ENCODE data around the gene C6orf136. TPM values are rescaled to one million over a fixed set of nuclear protein-coding genes. Genes with fewer than 3 reads are reported as not detected.
A peak's percentile ranks its signal among the peaks of the same experiment; 100 is the strongest.

Gene C6orf136
- total RNA-seq, 1 experiment from 2014 or later = 25.4 TPM

- H3K9me3 ChIP-seq = no peaks in the 10 kb centered on the region
- TF ChIP-seq CTCF (IDR thresholded peaks at IDR 0.05; ENCODE audit: insufficient read depth in 1 of 2, low read depth in 1 of 2, low read length in 1 of 2, severe bottlenecking in 1 of 2, unreplicated experiment in 1 of 2) = no peak
- no peaks in the 10 kb centered on the region for H3K4me1 ChIP-seq
- ChIA-PET POLR2A (interaction anchor here (0.6 kb wide), 2 partner anchors 39 to 106 kb away, joined by 4 to 6 read pairs; no protein-coding TSS in a partner anchor), CTCF (interaction anchor here (0.6 to 1.2 kb wide), 2 partner anchors 58 to 132 kb away, joined by 4 read pairs; no protein-coding TSS in a partner anchor)
- H3K4me3 ChIP-seq (ENCODE audit: low read depth, low read length) = no peak overlapping the region
- Mint-ChIP-seq H3K27ac (ENCODE audit: unreplicated experiment) (no peak overlapping the region), H3K9me3 (ENCODE audit: unreplicated experiment) (no peaks in the 10 kb centered on the region), H3K4me1 (ENCODE audit: low read depth, unreplicated experiment) (no peaks in the 10 kb centered on the region), H3K4me3 (ENCODE audit: unreplicated experiment) (no peak overlapping the region), H3K36me3 (ENCODE audit: insufficient read depth, unreplicated experiment) (peaks cover 94% of the 10 kb centered on the region), H3K27me3 (ENCODE audit: insufficient read depth, unreplicated experiment) (no peaks in the 10 kb centered on the region)
- intact Hi-C loops (cut with micrococcal nuclease; ENCODE audit: unreplicated experiment) = loop anchor here (5.0 kb wide), 1 partner anchor 42 kb away; the partner anchor contains the start of genes GNL1 and PRR3
- BruUV-seq (replicated peaks) = no TSS peak
- peaks cover 5% of the 10 kb centered on the region for H3K36me3 ChIP-seq (ENCODE audit: control insufficient read depth, insufficient read depth, low read length)
- no peaks in the 10 kb centered on the region for H3K27me3 ChIP-seq (replicated peaks; ENCODE audit: control insufficient read depth, insufficient read depth, low read length)
- no peak for DNase-seq
Measured at GRCh38 chr6:30598912-30599624, 47.9 kb upstream of the C6orf136 start.

- H3K27me3 ChIP-seq (replicated peaks; ENCODE audit: control insufficient read depth, insufficient read depth, low read length) = no peaks in the 10 kb centered on the region
- intact Hi-C loops (cut with micrococcal nuclease; ENCODE audit: unreplicated experiment) = loop anchor here (5.0 kb wide), 1 partner anchor 42 kb away; the partner anchor contains the start of genes GNL1 and PRR3
- H3K4me3 ChIP-seq (ENCODE audit: low read depth, low read length) = no peak overlapping the region
- BruUV-seq (replicated peaks) = no TSS peak
- H3K36me3 ChIP-seq (ENCODE audit: control insufficient read depth, insufficient read depth, low read length) = peaks cover 9% of the 10 kb centered on the region
- Mint-ChIP-seq H3K4me1 (ENCODE audit: low read depth, unreplicated experiment) (no peaks in the 10 kb centered on the region), H3K27ac (ENCODE audit: unreplicated experiment) (peak overlapping the region; percentile 53), H3K4me3 (ENCODE audit: unreplicated experiment) (no peak overlapping the region), H3K27me3 (ENCODE audit: insufficient read depth, unreplicated experiment) (no peaks in the 10 kb centered on the region), H3K9me3 (ENCODE audit: unreplicated experiment) (no peaks in the 10 kb centered on the region), H3K36me3 (ENCODE audit: insufficient read depth, unreplicated experiment) (peaks cover 94% of the 10 kb centered on the region)
- no peaks in the 10 kb centered on the region for H3K4me1 ChIP-seq
- CTCF ChIA-PET = interaction anchor here (0.6 kb wide), 1 partner anchor 133 kb away, joined by 4 read pairs; no protein-coding TSS in a partner anchor
- POLR2A ChIA-PET = interaction anchor here (0.6 to 1.6 kb wide), 2 partner anchors 13 to 38 kb away, joined by 4 read pairs; no protein-coding TSS in a partner anchor
- no peak for TF ChIP-seq CTCF (IDR thresholded peaks at IDR 0.05; ENCODE audit: insufficient read depth in 1 of 2, low read depth in 1 of 2, low read length in 1 of 2, severe bottlenecking in 1 of 2, unreplicated experiment in 1 of 2)
- H3K9me3 ChIP-seq = no peaks in the 10 kb centered on the region
- no peak for DNase-seq
Measured at GRCh38 chr6:30599625-30600324, 47.2 kb upstream of the C6orf136 start.

GRCh38 chr6:30600451-30600961 lies 46.4 kb upstream of the C6orf136 start:
- peaks cover 94% of the 10 kb centered on the region for H3K36me3 Mint-ChIP-seq (ENCODE audit: insufficient read depth, unreplicated experiment)
- H3K36me3 ChIP-seq (ENCODE audit: control insufficient read depth, insufficient read depth, low read length) = peaks cover 11% of the 10 kb centered on the region
- H3K9me3 Mint-ChIP-seq (ENCODE audit: unreplicated experiment) = no peaks in the 10 kb centered on the region
- H3K4me3 Mint-ChIP-seq (ENCODE audit: unreplicated experiment) = no peak overlapping the region
- peak overlapping the region; percentile 53 for H3K27ac Mint-ChIP-seq (ENCODE audit: unreplicated experiment)
- no peaks in the 10 kb centered on the region for H3K27me3 Mint-ChIP-seq (ENCODE audit: insufficient read depth, unreplicated experiment)
- H3K4me3 ChIP-seq (ENCODE audit: low read depth, low read length) = no peak overlapping the region
- H3K4me1 Mint-ChIP-seq (ENCODE audit: low read depth, unreplicated experiment) = no peaks in the 10 kb centered on the region
- no peak for DNase-seq
- intact Hi-C loops (cut with micrococcal nuclease; ENCODE audit: unreplicated experiment) = no loop called here
- no TSS peak for BruUV-seq (replicated peaks)
- no peaks in the 10 kb centered on the region for H3K9me3 ChIP-seq
- no peaks in the 10 kb centered on the region for H3K27me3 ChIP-seq (replicated peaks; ENCODE audit: control insufficient read depth, insufficient read depth, low read length)
- H3K4me1 ChIP-seq = no peaks in the 10 kb centered on the region
- CTCF ChIA-PET = no interaction called here
- POLR2A ChIA-PET = interaction anchor here (1.0 to 1.6 kb wide), 2 partner anchors 10 to 12 kb away, joined by 4 read pairs; no protein-coding TSS in a partner anchor
- TF ChIP-seq CTCF (IDR thresholded peaks at IDR 0.05; ENCODE audit: insufficient read depth in 1 of 2, low read depth in 1 of 2, low read length in 1 of 2, severe bottlenecking in 1 of 2, unreplicated experiment in 1 of 2) = no peak
